ENCODE results near the gene STXBP5.

DNA sequence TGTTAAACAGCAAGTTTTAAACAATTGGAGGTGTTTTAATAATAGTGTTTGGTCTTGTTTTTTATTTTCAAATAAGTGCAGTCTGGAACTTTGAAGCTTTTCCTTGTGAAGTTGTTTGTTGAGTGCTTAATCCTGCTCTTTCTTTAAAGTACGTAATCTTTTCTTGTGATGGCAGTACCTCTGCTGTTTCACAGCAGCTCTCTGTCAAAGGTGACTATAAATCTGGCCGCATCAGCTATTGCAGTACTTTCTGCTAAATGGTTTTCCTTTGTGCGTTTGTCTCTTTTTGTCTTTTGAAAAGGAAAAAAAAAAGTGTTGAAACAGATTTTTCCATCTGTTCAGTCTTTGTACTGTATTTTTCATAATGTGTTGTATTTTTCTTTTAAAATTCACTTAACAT, 12.7 kb downstream of the STXBP5 start:
- TF ChIP-seq ZNF639 (tag by site-specific recombination; IDR thresholded peaks at IDR 0.05) (no peak), ZNF423 (tag by site-specific recombination; IDR thresholded peaks at IDR 0.05) (no peak), SETDB1 (IDR thresholded peaks at IDR 0.05; ENCODE audit: insufficient read length, low read length) (no peak)

All from HEK293 (cell line).